Measurements from ENCODE around the gene LDLRAD2. TPM values are rescaled to one million over a fixed set of nuclear protein-coding genes. Genes with fewer than 3 reads are reported as not detected.
A peak's percentile ranks its signal among the peaks of the same experiment; 100 is the strongest.

The LDLRAD2 gene, protein sequence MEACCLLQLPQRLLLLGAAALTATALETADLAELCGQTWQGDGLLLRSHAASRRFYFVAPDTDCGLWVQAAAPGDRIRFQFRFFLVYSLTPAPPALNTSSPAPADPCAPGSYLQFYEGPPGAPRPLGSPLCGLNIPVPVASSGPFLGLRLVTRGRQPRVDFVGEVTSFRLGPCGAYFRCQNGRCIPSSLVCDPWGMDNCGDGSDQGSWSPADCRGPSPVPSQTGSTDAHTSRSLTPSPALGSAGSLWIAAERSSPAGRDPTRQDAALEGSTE
- not detected in 2 replicates for total RNA-seq (2012; rRNA removed)
- polyA plus RNA-seq (2012; rRNA removed), result 0.05 TPM in 1 of 2 replicates, not detected in the other
- 0.03 and 0.17 TPM in 2 replicates for polyA plus RNA-seq (2012; cell fraction: cytosol; rRNA removed)
- polyA plus RNA-seq (2012; cell fraction: nucleus; rRNA removed; ENCODE audit: low replicate concordance), result 0.34 and 0.39 TPM in 2 replicates
- Bru-seq, nascent RNA, result not detected
- BruChase-seq, experiment 1, labeled RNA remaining after a 6-hour chase, result percentile 6 among the genes with signal in this experiment
- percentile 7 among the genes with signal in this experiment for BruChase-seq, experiment 2, labeled RNA remaining after a 2-hour chase
- long read RNA-seq, partial matches to known transcripts, result 0 of 1 reads
- long read RNA-seq, other reads (novel, unspliced or antisense), result 1 of 1 reads

DNA sequence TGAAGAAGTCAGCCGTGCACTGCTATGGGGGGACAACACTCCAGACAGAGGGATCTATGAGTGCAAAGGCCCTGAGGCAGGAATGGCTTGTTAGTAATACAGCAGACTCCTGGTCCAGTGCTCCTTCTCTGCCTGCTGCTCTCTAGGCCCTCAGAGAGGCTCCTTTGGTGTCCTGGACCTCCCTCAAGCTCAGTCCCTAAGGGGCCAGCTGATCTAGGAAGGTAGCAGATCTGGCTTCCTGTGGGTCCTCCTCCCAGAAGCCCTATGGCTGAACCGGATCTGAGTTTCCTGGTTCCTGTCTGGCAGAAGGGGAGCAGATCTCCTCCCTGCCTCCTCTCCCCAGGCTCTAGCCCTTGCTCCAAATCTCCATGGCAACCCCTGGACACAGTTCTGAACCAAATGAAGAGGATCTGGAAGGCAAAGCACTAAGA is at the start of gene LDLRAD2:
Gene LDLRAD2 (plus strand): TSS at position 391 of the 431 bp plus-strand sequence. CDS start 187 bp downstream, outside the sequence.
- ATAC-seq (ENCODE audit: low read depth) (no peak), DNase-seq (no peak)
- no peak within 1 kb of the TSS for H3K9ac ChIP-seq (ENCODE audit: low read depth, low read length)
- no peak within 1 kb of the TSS for H3K4me3 ChIP-seq (ENCODE audit: insufficient read depth, low read depth, low read length)
- no peak within 1 kb of the TSS for H3K4ac ChIP-seq (ENCODE audit: low read depth, low read length)
- CTCF ChIA-PET, result no interaction called here
- no peak within 1 kb of the TSS for H4K8ac ChIP-seq (ENCODE audit: low read depth in 2 of 2, low read length in 2 of 2)
- peaks cover 2% of the 10 kb centered on the region; the same call in 1 of the 2 replicates for H3K9me3 ChIP-seq (ENCODE audit: control insufficient read depth, insufficient read depth, low read length)
- H4K5ac ChIP-seq (ENCODE audit: low read depth, low read length), result no peak within 1 kb of the TSS
- BruUV-seq (replicated peaks), result no TSS peak
- no peak within 1 kb of the TSS for H3K27ac ChIP-seq (ENCODE audit: insufficient read depth, low read length)
- no peak for TF ChIP-seq BHLHE40 (IDR thresholded peaks at IDR 0.05; ENCODE audit: low read depth, low read length)
- TF ChIP-seq NFE2L2 (IDR thresholded peaks at IDR 0.05; ENCODE audit: low read depth, low read length), result no peak
- TF ChIP-seq MAZ (IDR thresholded peaks at IDR 0.05; ENCODE audit: borderline replicate concordance, low read depth, low read length), result no peak
- TF ChIP-seq RAD21 (IDR thresholded peaks at IDR 0.05; ENCODE audit: low read length), result no peak
- no peak for TF ChIP-seq SMC3 (IDR thresholded peaks at IDR 0.05; ENCODE audit: low read depth, low read length)
- TF ChIP-seq RCOR1 (IDR thresholded peaks at IDR 0.05; ENCODE audit: insufficient replicate concordance, low read length), result no peak
- TF ChIP-seq FOS (IDR thresholded peaks at IDR 0.05; ENCODE audit: low read depth, low read length), result no peak
- no peak for TF ChIP-seq CEBPB (IDR thresholded peaks at IDR 0.05; ENCODE audit: low read depth, low read length)
- TF ChIP-seq, protein P1, sequence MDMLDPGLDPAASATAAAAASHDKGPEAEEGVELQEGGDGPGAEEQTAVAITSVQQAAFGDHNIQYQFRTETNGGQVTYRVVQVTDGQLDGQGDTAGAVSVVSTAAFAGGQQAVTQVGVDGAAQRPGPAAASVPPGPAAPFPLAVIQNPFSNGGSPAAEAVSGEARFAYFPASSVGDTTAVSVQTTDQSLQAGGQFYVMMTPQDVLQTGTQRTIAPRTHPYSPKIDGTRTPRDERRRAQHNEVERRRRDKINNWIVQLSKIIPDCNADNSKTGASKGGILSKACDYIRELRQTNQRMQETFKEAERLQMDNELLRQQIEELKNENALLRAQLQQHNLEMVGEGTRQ (IDR thresholded peaks at IDR 0.05; ENCODE audit: low read depth, low read length), result no peak
- TF ChIP-seq POLR2A (IDR thresholded peaks at IDR 0.05; ENCODE audit: low read depth, low read length), result no peak
- no peak for TF ChIP-seq MXI1 (IDR thresholded peaks at IDR 0.05; ENCODE audit: borderline replicate concordance, low read depth, low read length)
- no peak for TF ChIP-seq RFX5 (IDR thresholded peaks at IDR 0.05; ENCODE audit: low read depth, low read length)
- TF ChIP-seq, protein P2, sequence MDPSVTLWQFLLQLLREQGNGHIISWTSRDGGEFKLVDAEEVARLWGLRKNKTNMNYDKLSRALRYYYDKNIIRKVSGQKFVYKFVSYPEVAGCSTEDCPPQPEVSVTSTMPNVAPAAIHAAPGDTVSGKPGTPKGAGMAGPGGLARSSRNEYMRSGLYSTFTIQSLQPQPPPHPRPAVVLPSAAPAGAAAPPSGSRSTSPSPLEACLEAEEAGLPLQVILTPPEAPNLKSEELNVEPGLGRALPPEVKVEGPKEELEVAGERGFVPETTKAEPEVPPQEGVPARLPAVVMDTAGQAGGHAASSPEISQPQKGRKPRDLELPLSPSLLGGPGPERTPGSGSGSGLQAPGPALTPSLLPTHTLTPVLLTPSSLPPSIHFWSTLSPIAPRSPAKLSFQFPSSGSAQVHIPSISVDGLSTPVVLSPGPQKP (IDR thresholded peaks at IDR 0.05; ENCODE audit: borderline replicate concordance, low read depth, low read length), result no peak
- H4K91ac ChIP-seq (ENCODE audit: insufficient read depth, low read depth, low read length), result no peak within 1 kb of the TSS
- H2AK9ac ChIP-seq (replicated peaks; ENCODE audit: low read depth, low read length, poor library complexity), result peak within 1 kb of the TSS; percentile 7
- H3K9me1 ChIP-seq (ENCODE audit: insufficient read depth, low read length), result peaks cover 10% of the 10 kb centered on the region; the same call in 1 of the 2 replicates
- in situ Hi-C loops (cut with MboI; ENCODE audit: low sequenced_read_pairs) (no loop called here), intact Hi-C loops (cut with micrococcal nuclease) (no loop called here), dilution Hi-C loops (cut with HindIII; ENCODE audit: low sequenced_read_pairs, unreplicated experiment) (no loop called here)
- H3K79me1 ChIP-seq (ENCODE audit: low read depth in 1 of 2, low read length in 2 of 2), result no peaks in the 10 kb centered on the region
- 17% methylated on average over 1 of the region's 2 CpGs; no CpG with 5 or more reads in 1 of the 2 experiments for WGBS, 2 experiments (ENCODE audit: extremely low coverage in 2 of 2, insufficient read length in 1 of 2)
- no peak within 1 kb of the TSS for H3K14ac ChIP-seq (replicated peaks; ENCODE audit: low read depth, low read length)
- H2AK5ac ChIP-seq (ENCODE audit: low read depth, low read length), result no peak within 1 kb of the TSS
- no peak within 1 kb of the TSS for H3K23ac ChIP-seq (ENCODE audit: low read depth, low read length)
- no peak within 1 kb of the TSS for H3K4me2 ChIP-seq (ENCODE audit: low read depth, low read length)
- POLR2A ChIA-PET (ENCODE audit: unreplicated experiment), result no interaction called here
- H3K4me1 ChIP-seq (ENCODE audit: control insufficient read depth, insufficient read depth, low read length), result peaks cover 4% of the 10 kb centered on the region
- no peak within 1 kb of the TSS for H2BK15ac ChIP-seq (ENCODE audit: low read depth, low read length)
- no peak within 1 kb of the TSS for H2BK120ac ChIP-seq (ENCODE audit: low read depth, low read length)
- H3K36me3 ChIP-seq (ENCODE audit: control insufficient read depth, insufficient read depth, low read length), result no peaks in the 10 kb centered on the region
- H2AFZ ChIP-seq (replicated peaks; ENCODE audit: low read length, poor library complexity), result peak within 1 kb of the TSS; percentile 33
- peaks cover 3% of the 10 kb centered on the region; the same call in 1 of the 2 replicates for H4K20me1 ChIP-seq (ENCODE audit: insufficient read depth, low read length)
- no peak within 1 kb of the TSS for H3K56ac ChIP-seq (ENCODE audit: extremely low read depth, insufficient read depth, low read length)
- peaks cover 11% of the 10 kb centered on the region for H3K27me3 ChIP-seq (ENCODE audit: control insufficient read depth, insufficient read depth, low read length)
- no peak within 1 kb of the TSS for H3K18ac ChIP-seq (ENCODE audit: low read depth, low read length)
- H2BK5ac ChIP-seq (ENCODE audit: low read depth, low read length, poor library complexity, severe bottlenecking), result no peak within 1 kb of the TSS
- no peak within 1 kb of the TSS for H2BK20ac ChIP-seq (ENCODE audit: low read depth, low read length)

All from IMR-90 (cell line).